Osteoblast (primary cell): Measurements from ENCODE around the gene CACNG1. TPM values are rescaled to one million over a fixed set of nuclear protein-coding genes. Genes with fewer than 3 reads are reported as not detected.

Source experiments
- DNase-seq: peaks from one replicate; pipeline ENCODE4 v3.0.0; 2011; ENCODE audit warnings: low spot score, mixed read lengths; ENCODE audit not compliant: insufficient read length; ENCODE audit errors: missing footprints
- H2AFZ ChIP-seq: 2 replicates; pipeline ENCODE4 v1.6.0; 2011; ENCODE audit warnings: mild to moderate bottlenecking, low read length
- H3K27ac ChIP-seq: 2 replicates; pipeline ENCODE4 v1.5.1; 2011; ENCODE audit warnings: mild to moderate bottlenecking, low read depth, low read length, moderate library complexity
- H3K27me3 ChIP-seq: 2 replicates; pipeline ENCODE4 v1.6.0; 2012; ENCODE audit warnings: mild to moderate bottlenecking, control low read depth, inconsistent platforms, low read length, moderate library complexity; ENCODE audit not compliant: insufficient read depth
- H3K36me3 ChIP-seq: 2 replicates; pipeline ENCODE4 v1.5.1; 2011; ENCODE audit warnings: mild to moderate bottlenecking, low read length, control low read depth, moderate library complexity; ENCODE audit not compliant: insufficient read depth
- H3K4me1 ChIP-seq: 2 replicates; pipeline ENCODE4 v1.5.1; 2011; ENCODE audit warnings: mild to moderate bottlenecking, low read length, control low read depth, moderate library complexity; ENCODE audit not compliant: insufficient read depth
- H3K4me2 ChIP-seq: 2 replicates; pipeline ENCODE4 v1.6.0; 2011; ENCODE audit warnings: mild to moderate bottlenecking, low read length; ENCODE audit not compliant: insufficient read depth
- H3K4me3 ChIP-seq: fragments of 200-600 bp; sonication (generic); 3 replicates; pipeline ENCODE4 v1.5.1; 2012; ENCODE audit warnings: mild to moderate bottlenecking, low read length, inconsistent platforms; ENCODE audit not compliant: insufficient read depth
- H3K79me2 ChIP-seq: 2 replicates; pipeline ENCODE4 v1.6.0; 2012; ENCODE audit warnings: mild to moderate bottlenecking, low read length, control low read depth, inconsistent platforms; ENCODE audit not compliant: insufficient read depth
- H3K9me3 ChIP-seq: 2 replicates; pipeline ENCODE4 v1.5.1; 2011; ENCODE audit warnings: low read depth, low read length, control low read depth
- H4K20me1 ChIP-seq: 2 replicates; pipeline ENCODE4 v1.6.0; 2012; ENCODE audit warnings: mild to moderate bottlenecking, low read length, control low read depth; ENCODE audit not compliant: insufficient read depth
- CTCF ChIP-seq: IDR thresholded peaks from 2 replicates; pipeline ENCODE4 v1.5.1; 2011; ENCODE audit warnings: mild to moderate bottlenecking, low read depth, low read length, moderate library complexity; ENCODE audit errors: extremely low read depth
- total RNA-seq: library from RNA; depleted of rRNA; stranded (reverse); fragments of >200 nt; gene quantifications from 2 replicates; pipeline ENCODE4 v1.2.3, GENCODE V29; 2012

The CACNG1 gene
- total RNA-seq, 1 donor = not detected

GRCh38 chr17:67041941-67042899 lies 2.1 kb upstream of the CACNG1 start:
- H2AFZ ChIP-seq = no peak overlapping the region
- H3K27me3 ChIP-seq = peaks cover 18% of the 10 kb centered on the region
- H3K4me3 ChIP-seq = no peak overlapping the region
- DNase-seq = peak; percentile 75
- TF ChIP-seq CTCF = no peak
- H3K36me3 ChIP-seq = no peaks in the 10 kb centered on the region
- H4K20me1 ChIP-seq = no peaks in the 10 kb centered on the region
- H3K9me3 ChIP-seq = no peaks in the 10 kb centered on the region
- no peaks in the 10 kb centered on the region for H3K79me2 ChIP-seq
- H3K4me2 ChIP-seq = no peak overlapping the region
- no peak overlapping the region for H3K27ac ChIP-seq
- no peaks in the 10 kb centered on the region for H3K4me1 ChIP-seq

- TF ChIP-seq CTCF = no peak
- no peaks in the 10 kb centered on the region for H3K4me1 ChIP-seq
- no peak overlapping the region for H3K4me2 ChIP-seq
- no peaks in the 10 kb centered on the region for H4K20me1 ChIP-seq
- no peak overlapping the region for H3K4me3 ChIP-seq
- peaks cover 18% of the 10 kb centered on the region for H3K27me3 ChIP-seq
- DNase-seq = no peak
- no peaks in the 10 kb centered on the region for H3K79me2 ChIP-seq
- no peaks in the 10 kb centered on the region for H3K9me3 ChIP-seq
- H3K36me3 ChIP-seq = no peaks in the 10 kb centered on the region
- no peak overlapping the region for H2AFZ ChIP-seq
- no peak overlapping the region for H3K27ac ChIP-seq
These were observed 1.1 kb upstream of the CACNG1 start for GRCh38 chr17:67043283-67043682.

GRCh38 chr17:67044940-67045339 lies 586 bp downstream of the CACNG1 start:
- H3K4me3 ChIP-seq = no peak overlapping the region
- H3K4me1 ChIP-seq = no peaks in the 10 kb centered on the region
- H3K79me2 ChIP-seq = no peaks in the 10 kb centered on the region
- no peaks in the 10 kb centered on the region for H4K20me1 ChIP-seq
- H2AFZ ChIP-seq = no peak overlapping the region
- no peak overlapping the region for H3K27ac ChIP-seq
- peaks cover 13% of the 10 kb centered on the region for H3K27me3 ChIP-seq
- TF ChIP-seq CTCF = no peak
- H3K4me2 ChIP-seq = no peak overlapping the region
- DNase-seq = no peak
- H3K9me3 ChIP-seq = peaks cover 5% of the 10 kb centered on the region
- H3K36me3 ChIP-seq = no peaks in the 10 kb centered on the region

GRCh38 chr17:67046398-67046797 lies 2.0 kb downstream of the CACNG1 start:
- Histone ChIP-seq H3K4me3 (no peak overlapping the region), H3K36me3 (no peaks in the 10 kb centered on the region), H3K4me2 (no peak overlapping the region), H3K27ac (no peak overlapping the region), H3K9me3 (peaks cover 5% of the 10 kb centered on the region), H3K4me1 (no peaks in the 10 kb centered on the region), H3K79me2 (no peaks in the 10 kb centered on the region), H3K27me3 (peaks cover 13% of the 10 kb centered on the region), H4K20me1 (no peaks in the 10 kb centered on the region), H2AFZ (no peak overlapping the region)
- DNase-seq = peak; percentile 35
- no peak for TF ChIP-seq CTCF
